Measurements from ENCODE around the gene SLC25A48. TPM values are rescaled to one million over a fixed set of nuclear protein-coding genes. Genes with fewer than 3 reads are reported as not detected.

Gene SLC25A48
- total RNA-seq, 2 experiments from 2014 or later = not detected

- Mint-ChIP-seq H3K27ac (no peak overlapping the region), H3K4me1 (ENCODE audit: low read depth) (no peaks in the 10 kb centered on the region), H3K9me3 (no peaks in the 10 kb centered on the region), H3K27me3 (peaks cover 28% of the 10 kb centered on the region), H3K36me3 (ENCODE audit: low read depth) (no peaks in the 10 kb centered on the region), H3K4me3 (no peak overlapping the region)
- H3K9me3 ChIP-seq (ENCODE audit: control insufficient read depth in 1 of 2, insufficient read depth in 1 of 2, low read length in 2 of 2) = peaks cover 0 to 6% of the 10 kb centered on the region in 2 experiments
- ChIA-PET CTCF (no interaction called here), POLR2A (no interaction called here)
- no peak for TF ChIP-seq CTCF (IDR thresholded peaks at IDR 0.05)
- H3K36me3 ChIP-seq (ENCODE audit: insufficient read depth, low read length) = no peaks in the 10 kb centered on the region
- H3K4me1 ChIP-seq (ENCODE audit: insufficient read depth, low read length) = no peaks in the 10 kb centered on the region
- H3K27ac ChIP-seq (ENCODE audit: low read depth in 1 of 2, low read length in 2 of 2) = no peak overlapping the region
- H3K27me3 ChIP-seq (ENCODE audit: control insufficient read depth in 1 of 2, insufficient read depth in 2 of 2, low read length in 2 of 2) = peaks cover 0 to 11% of the 10 kb centered on the region in 2 experiments
- H3K4me3 ChIP-seq (ENCODE audit: low read length) = no peak overlapping the region
- ATAC-seq (ENCODE audit: poor library complexity) (no peak), DNase-seq (no peak)
- intact Hi-C loops (cut with DNase I, micrococcal nuclease) = no loop called here
These were observed 23.5 kb upstream of the SLC25A48 start for GRCh38 chr5:135811007-135811406.

DNA sequence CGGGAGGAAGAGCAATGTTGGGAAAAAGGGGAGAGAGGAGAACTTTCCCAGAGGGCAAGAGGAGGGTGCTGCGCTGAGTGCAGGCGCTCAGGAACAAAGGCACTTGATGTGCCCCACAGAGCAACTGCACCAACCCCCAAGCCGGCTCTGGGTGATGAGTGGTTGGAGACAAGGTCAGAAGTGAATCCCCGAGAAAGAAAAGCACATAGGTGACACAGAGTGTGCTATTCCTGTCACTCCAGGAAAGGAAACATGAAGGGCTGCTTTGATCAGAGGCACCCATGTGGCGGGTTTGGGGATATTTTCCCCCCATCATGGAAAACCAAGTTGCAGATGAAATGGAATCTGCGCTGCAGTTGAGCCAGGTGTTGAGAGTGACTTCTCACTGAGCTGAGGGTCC is 20.7 kb upstream of the SLC25A48 start:
- DNase-seq = no peak
- H3K9me3 ChIP-seq (ENCODE audit: control insufficient read depth in 1 of 2, insufficient read depth in 1 of 2, low read length in 2 of 2) = peaks cover 0 to 6% of the 10 kb centered on the region in 2 experiments
- no peak overlapping the region for H3K27ac Mint-ChIP-seq
- TF ChIP-seq CTCF (IDR thresholded peaks at IDR 0.05) = no peak
- no peaks in the 10 kb centered on the region for H3K9me3 Mint-ChIP-seq
- CTCF ChIA-PET = interaction anchor here (0.5 kb wide), 1 partner anchor 594 kb away, joined by 3 read pairs; no protein-coding TSS in a partner anchor
- H3K27ac ChIP-seq (ENCODE audit: low read depth in 1 of 2, low read length in 2 of 2) = no peak overlapping the region
- intact Hi-C loops (cut with DNase I, micrococcal nuclease) = no loop called here
- POLR2A ChIA-PET = no interaction called here
- no peaks in the 10 kb centered on the region for H3K36me3 ChIP-seq (ENCODE audit: insufficient read depth, low read length)
- H3K27me3 Mint-ChIP-seq = peaks cover 32% of the 10 kb centered on the region
- H3K4me1 ChIP-seq (ENCODE audit: insufficient read depth, low read length) = no peaks in the 10 kb centered on the region
- H3K4me3 Mint-ChIP-seq = no peak overlapping the region
- H3K36me3 Mint-ChIP-seq (ENCODE audit: low read depth) = no peaks in the 10 kb centered on the region
- H3K4me1 Mint-ChIP-seq (ENCODE audit: low read depth) = no peaks in the 10 kb centered on the region
- H3K27me3 ChIP-seq (ENCODE audit: control insufficient read depth in 1 of 2, insufficient read depth in 2 of 2, low read length in 2 of 2) = peaks cover 0 to 11% of the 10 kb centered on the region in 2 experiments
- ATAC-seq (ENCODE audit: poor library complexity) = no peak
- H3K4me3 ChIP-seq (ENCODE audit: low read length) = no peak overlapping the region

DNA sequence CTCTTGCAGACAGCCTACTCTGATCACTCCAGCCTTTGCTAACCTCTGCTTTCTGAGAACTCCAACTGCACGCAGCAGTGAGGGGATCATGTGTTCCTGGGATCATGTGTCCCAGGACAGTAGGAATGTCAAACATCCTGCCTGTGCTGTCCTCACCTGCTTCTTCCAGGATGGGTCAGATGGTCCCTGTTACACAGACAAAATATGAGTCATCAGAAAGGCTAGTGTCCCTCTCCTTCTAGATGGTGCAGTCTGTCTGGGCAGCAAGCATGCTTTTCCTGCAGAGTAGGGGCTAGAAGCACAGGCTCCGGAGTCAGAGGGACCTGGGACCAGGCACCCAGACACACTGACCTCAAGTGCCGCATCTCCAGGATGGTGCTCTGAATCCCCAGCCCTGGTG is 20.1 kb upstream of the SLC25A48 start:
- H3K9me3 Mint-ChIP-seq = no peaks in the 10 kb centered on the region
- H3K4me3 ChIP-seq (ENCODE audit: low read length) = no peak overlapping the region
- no peak for DNase-seq
- H3K9me3 ChIP-seq (ENCODE audit: control insufficient read depth in 1 of 2, insufficient read depth in 1 of 2, low read length in 2 of 2) = peaks cover 0 to 6% of the 10 kb centered on the region in 2 experiments
- no peaks in the 10 kb centered on the region for H3K36me3 ChIP-seq (ENCODE audit: insufficient read depth, low read length)
- no peak for ATAC-seq (ENCODE audit: poor library complexity)
- H3K4me1 Mint-ChIP-seq (ENCODE audit: low read depth) = no peaks in the 10 kb centered on the region
- intact Hi-C loops (cut with DNase I, micrococcal nuclease) = no loop called here
- H3K27ac ChIP-seq (ENCODE audit: low read depth in 1 of 2, low read length in 2 of 2) = no peak overlapping the region
- no peaks in the 10 kb centered on the region for H3K36me3 Mint-ChIP-seq (ENCODE audit: low read depth)
- H3K27ac Mint-ChIP-seq = no peak overlapping the region
- ChIA-PET POLR2A (no interaction called here), CTCF (no interaction called here)
- no peak overlapping the region for H3K4me3 Mint-ChIP-seq
- peaks cover 32% of the 10 kb centered on the region for H3K27me3 Mint-ChIP-seq
- H3K4me1 ChIP-seq (ENCODE audit: insufficient read depth, low read length) = no peaks in the 10 kb centered on the region
- TF ChIP-seq CTCF (IDR thresholded peaks at IDR 0.05) = no peak
- H3K27me3 ChIP-seq (ENCODE audit: control insufficient read depth in 1 of 2, insufficient read depth in 2 of 2, low read length in 2 of 2) = peaks cover 0 to 11% of the 10 kb centered on the region in 2 experiments
